Left lobe of liver (tissue), 2 donors: ENCODE measurements around the gene LRRC8C. TPM values are rescaled to one million over a fixed set of nuclear protein-coding genes. Genes with fewer than 3 reads are reported as not detected.

Source experiments
- ATAC-seq: fragments of 200-7000 bp; cut with Tn5 transposase; one replicate; pipeline ENCODE4 v1.9.1; 2020; ENCODE audit warnings: mild to moderate bottlenecking, moderate library complexity
- DNase-seq: peaks from one replicate; pipeline ENCODE4 v3.0.0-alpha.2; 2020; ENCODE audit warnings: low spot score
- total RNA-seq: library from RNA; stranded (reverse); gene quantifications from one replicate; pipeline ENCODE4 v1.2.1, GENCODE V29; 2021
- donor health status: DM: no; HTN: no; CAD: no; lungs with moderate emphysema.
- donor health status: DM: no; HTN: yes; CAD: no.

Gene LRRC8C
- total RNA-seq, 1 donor from 2014 or later, result 0.73 TPM

GRCh38 chr1:89670163-89670562, 37.2 kb downstream of the LRRC8C start:
- no peak for DNase-seq
- ATAC-seq, result no peak

- no peak for ATAC-seq
- no peak for DNase-seq
Measured at GRCh38 chr1:89670711-89671110, 37.8 kb downstream of the LRRC8C start.

GRCh38 chr1:89671775-89672488, 39.0 kb downstream of the LRRC8C start:
- no peak for ATAC-seq
- DNase-seq, result no peak

GRCh38 chr1:89672489-89673183, 39.7 kb downstream of the LRRC8C start:
- no peak for ATAC-seq
- DNase-seq, result no peak

- DNase-seq (no peak), ATAC-seq (no peak)
Measured at GRCh38 chr1:89673251-89673650, 40.3 kb downstream of the LRRC8C start.

- no peak for ATAC-seq
- no peak for DNase-seq
Measured at GRCh38 chr1:89675677-89676076, 42.8 kb downstream of the LRRC8C start.

GRCh38 chr1:89681045-89681729, 48.3 kb downstream of the LRRC8C start:
- ATAC-seq (no peak), DNase-seq (no peak)

- ATAC-seq (peak; percentile 55), DNase-seq (no peak)
Measured at GRCh38 chr1:89682611-89683010, 49.7 kb downstream of the LRRC8C start.

GRCh38 chr1:89685461-89685860, 52.5 kb downstream of the LRRC8C start:
- ATAC-seq, result no peak
- DNase-seq, result no peak

- no peak for ATAC-seq
- no peak for DNase-seq
Measured at GRCh38 chr1:89686520-89686919, 53.6 kb downstream of the LRRC8C start.

- ATAC-seq, result no peak
- DNase-seq, result no peak
Measured at GRCh38 chr1:89687254-89687653, 54.3 kb downstream of the LRRC8C start.

- no peak for DNase-seq
- no peak for ATAC-seq
Measured at GRCh38 chr1:89688607-89689006, 55.7 kb downstream of the LRRC8C start.

GRCh38 chr1:89689234-89689633, 56.3 kb downstream of the LRRC8C start:
- ATAC-seq, result no peak
- no peak for DNase-seq

GRCh38 chr1:89690595-89690994, 57.7 kb downstream of the LRRC8C start:
- ATAC-seq (no peak), DNase-seq (no peak)

- DNase-seq, result no peak
- peak; percentile 58 for ATAC-seq
Measured at GRCh38 chr1:89692601-89693521, 59.9 kb downstream of the LRRC8C start.

- DNase-seq (no peak), ATAC-seq (no peak)
Measured at GRCh38 chr1:89695847-89696246, 62.9 kb downstream of the LRRC8C start.

- no peak for ATAC-seq
- DNase-seq, result no peak
Measured at GRCh38 chr1:89697383-89697782, 64.5 kb downstream of the LRRC8C start.

GRCh38 chr1:89698020-89698560, 65.2 kb downstream of the LRRC8C start:
- no peak for DNase-seq
- no peak for ATAC-seq

GRCh38 chr1:89698624-89699023, 65.7 kb downstream of the LRRC8C start:
- ATAC-seq, result no peak

GRCh38 chr1:89699451-89699986, 66.6 kb downstream of the LRRC8C start:
- DNase-seq (no peak), ATAC-seq (no peak)

More at GRCh38 chr1:89698624-89699023, 65.7 kb downstream of the LRRC8C start:
- DNase-seq, result no peak
